Measurements from ENCODE around the gene IFI30.

IFI30 gene

GRCh38 chr19:18216789-18217188 lies 43.2 kb downstream of the IFI30 start:
- H3K27me3 Mint-ChIP-seq (ENCODE audit: low read depth): peaks cover 13% of the 10 kb centered on the region
- no peaks in the 10 kb centered on the region for H3K4me1 Mint-ChIP-seq (ENCODE audit: low read depth)
- no peak overlapping the region for H3K4me3 Mint-ChIP-seq
- no peak overlapping the region for H3K27ac Mint-ChIP-seq
- no peaks in the 10 kb centered on the region for H3K9me3 Mint-ChIP-seq
- H3K36me3 Mint-ChIP-seq (ENCODE audit: low read depth): no peaks in the 10 kb centered on the region

- no peak overlapping the region for H3K4me3 Mint-ChIP-seq
- H3K4me1 Mint-ChIP-seq (ENCODE audit: low read depth): no peaks in the 10 kb centered on the region
- peaks cover 17% of the 10 kb centered on the region for H3K27me3 Mint-ChIP-seq (ENCODE audit: low read depth)
- H3K27ac Mint-ChIP-seq: no peak overlapping the region
- H3K9me3 Mint-ChIP-seq: no peaks in the 10 kb centered on the region
- no peaks in the 10 kb centered on the region for H3K36me3 Mint-ChIP-seq (ENCODE audit: low read depth)
These were observed 44.5 kb downstream of the IFI30 start for GRCh38 chr19:18218159-18218558.

GRCh38 chr19:18218600-18218999 lies 45.0 kb downstream of the IFI30 start:
- Mint-ChIP-seq H3K27me3 (ENCODE audit: low read depth) (peaks cover 17% of the 10 kb centered on the region), H3K4me1 (ENCODE audit: low read depth) (no peaks in the 10 kb centered on the region), H3K9me3 (no peaks in the 10 kb centered on the region), H3K4me3 (no peak overlapping the region), H3K36me3 (ENCODE audit: low read depth) (no peaks in the 10 kb centered on the region), H3K27ac (no peak overlapping the region)

GRCh38 chr19:18219911-18220631 lies 46.5 kb downstream of the IFI30 start:
- no peaks in the 10 kb centered on the region for H3K36me3 Mint-ChIP-seq (ENCODE audit: low read depth)
- H3K27ac Mint-ChIP-seq: no peak overlapping the region
- H3K4me3 Mint-ChIP-seq: no peak overlapping the region
- H3K27me3 Mint-ChIP-seq (ENCODE audit: low read depth): peaks cover 26% of the 10 kb centered on the region
- H3K4me1 Mint-ChIP-seq (ENCODE audit: low read depth): peaks cover 7% of the 10 kb centered on the region
- no peaks in the 10 kb centered on the region for H3K9me3 Mint-ChIP-seq

GRCh38 chr19:18220632-18221275 lies 47.1 kb downstream of the IFI30 start:
- Mint-ChIP-seq H3K27me3 (ENCODE audit: low read depth) (peaks cover 32% of the 10 kb centered on the region), H3K36me3 (ENCODE audit: low read depth) (no peaks in the 10 kb centered on the region), H3K4me3 (no peak overlapping the region), H3K27ac (no peak overlapping the region), H3K4me1 (ENCODE audit: low read depth) (peaks cover 7% of the 10 kb centered on the region), H3K9me3 (no peaks in the 10 kb centered on the region)

- Mint-ChIP-seq H3K4me1 (ENCODE audit: low read depth) (peaks cover 9% of the 10 kb centered on the region), H3K27ac (no peak overlapping the region), H3K36me3 (ENCODE audit: low read depth) (no peaks in the 10 kb centered on the region), H3K4me3 (no peak overlapping the region), H3K27me3 (ENCODE audit: low read depth) (peaks cover 41% of the 10 kb centered on the region), H3K9me3 (no peaks in the 10 kb centered on the region)
These were observed 48.5 kb downstream of the IFI30 start for GRCh38 chr19:18221815-18222725.

GRCh38 chr19:18223860-18224524 lies 50.4 kb downstream of the IFI30 start:
- Mint-ChIP-seq H3K9me3 (no peaks in the 10 kb centered on the region), H3K36me3 (ENCODE audit: low read depth) (no peaks in the 10 kb centered on the region), H3K4me1 (ENCODE audit: low read depth) (peaks cover 9% of the 10 kb centered on the region), H3K27me3 (ENCODE audit: low read depth) (peaks cover 52% of the 10 kb centered on the region), H3K4me3 (peak overlapping the region; percentile 81), H3K27ac (no peak overlapping the region)

- H3K4me1 Mint-ChIP-seq (ENCODE audit: low read depth): peaks cover 9% of the 10 kb centered on the region
- no peaks in the 10 kb centered on the region for H3K9me3 Mint-ChIP-seq
- peak overlapping the region; percentile 64 for H3K27ac Mint-ChIP-seq
- H3K36me3 Mint-ChIP-seq (ENCODE audit: low read depth): no peaks in the 10 kb centered on the region
- peak overlapping the region; percentile 81 for H3K4me3 Mint-ChIP-seq
- H3K27me3 Mint-ChIP-seq (ENCODE audit: low read depth): peaks cover 54% of the 10 kb centered on the region
These were observed 51.1 kb downstream of the IFI30 start for GRCh38 chr19:18224525-18225354.

GRCh38 chr19:18225355-18225701 lies 51.7 kb downstream of the IFI30 start:
- H3K27ac Mint-ChIP-seq: no peak overlapping the region
- no peaks in the 10 kb centered on the region for H3K36me3 Mint-ChIP-seq (ENCODE audit: low read depth)
- peaks cover 9% of the 10 kb centered on the region for H3K4me1 Mint-ChIP-seq (ENCODE audit: low read depth)
- H3K27me3 Mint-ChIP-seq (ENCODE audit: low read depth): peaks cover 53% of the 10 kb centered on the region
- H3K4me3 Mint-ChIP-seq: no peak overlapping the region
- H3K9me3 Mint-ChIP-seq: no peaks in the 10 kb centered on the region

- H3K4me1 Mint-ChIP-seq (ENCODE audit: low read depth): peaks cover 9% of the 10 kb centered on the region
- H3K27ac Mint-ChIP-seq: no peak within 1 kb of the TSS
- H3K4me3 Mint-ChIP-seq: no peak within 1 kb of the TSS
- peaks cover 55% of the 10 kb centered on the region for H3K27me3 Mint-ChIP-seq (ENCODE audit: low read depth)
- no peaks in the 10 kb centered on the region for H3K36me3 Mint-ChIP-seq (ENCODE audit: low read depth)
- H3K9me3 Mint-ChIP-seq: no peaks in the 10 kb centered on the region
These were observed 52.3 kb downstream of the IFI30 start, which contains the start of gene PDE4C for GRCh38 chr19:18225702-18226468. Gene PDE4C (minus strand): TSS chr19:18226438. CDS start chr19:18226415, 23 bp downstream.

- no peak overlapping the region for H3K4me3 Mint-ChIP-seq
- H3K4me1 Mint-ChIP-seq (ENCODE audit: low read depth): peaks cover 9% of the 10 kb centered on the region
- peaks cover 53% of the 10 kb centered on the region for H3K27me3 Mint-ChIP-seq (ENCODE audit: low read depth)
- no peaks in the 10 kb centered on the region for H3K36me3 Mint-ChIP-seq (ENCODE audit: low read depth)
- no peaks in the 10 kb centered on the region for H3K9me3 Mint-ChIP-seq
- H3K27ac Mint-ChIP-seq: no peak overlapping the region
These were observed 53.6 kb downstream of the IFI30 start for GRCh38 chr19:18226956-18227780.
